ENCODE data around the gene IRX4. TPM values are rescaled to one million over a fixed set of nuclear protein-coding genes. Genes with fewer than 3 reads are reported as not detected.

The IRX4 gene
- total and polyA plus RNA-seq, 2 experiments from 2014 or later, result 0.82 to 1.7 TPM

- H3K36me3 ChIP-seq (ENCODE audit: insufficient read depth), result no peaks in the 10 kb centered on the region
- no peak for DNase-seq (ENCODE audit: low spot score)
- no peak for ATAC-seq
- TF ChIP-seq EZH2phosphoT487 (IDR thresholded peaks at IDR 0.05; ENCODE audit: unreplicated experiment) (no peak), EZH2 (IDR thresholded peaks at IDR 0.05; ENCODE audit: low read depth, unreplicated experiment) (no peak), STAT1 (IDR thresholded peaks at IDR 0.05; ENCODE audit: unreplicated experiment) (no peak), POLR2AphosphoS5 (IDR thresholded peaks at IDR 0.05; ENCODE audit: low read depth) (no peak)
- no peak overlapping the region for H3K4me2 ChIP-seq
- Mint-ChIP-seq H3K4me1 (peaks cover 3% of the 10 kb centered on the region; the same call in 1 of the 3 replicates), H3K27ac (no peak overlapping the region; the same call in 1 of the 2 replicates), H3K4me3 (no peak overlapping the region), H3K9me3 (no peaks in the 10 kb centered on the region; the same call in none of the 3 replicates), H3K27me3 (ENCODE audit: insufficient read depth, low read depth, poor library complexity) (peaks cover 7% of the 10 kb centered on the region), H3K36me3 (ENCODE audit: low read depth) (no peaks in the 10 kb centered on the region)
- no peaks in the 10 kb centered on the region for H3F3A ChIP-seq (replicated peaks; ENCODE audit: low read depth)
- H3K4me1 ChIP-seq (ENCODE audit: insufficient read depth), result no peaks in the 10 kb centered on the region
- no peaks in the 10 kb centered on the region for H3K9me2 ChIP-seq (ENCODE audit: insufficient read depth)
- H2AFZ ChIP-seq, result no peak overlapping the region
- no peak overlapping the region for H3K4me3 ChIP-seq
- H3K27ac ChIP-seq (ENCODE audit: low read depth), result no peak overlapping the region
- no peaks in the 10 kb centered on the region for H3K79me2 ChIP-seq (replicated peaks; ENCODE audit: insufficient read depth)
- no peaks in the 10 kb centered on the region for H4K20me1 ChIP-seq (replicated peaks; ENCODE audit: insufficient read depth)
- H3K27me3 ChIP-seq (ENCODE audit: insufficient read depth), result no peaks in the 10 kb centered on the region
Measured at GRCh38 chr5:1919209-1919566, 36.5 kb upstream of the IRX4 start.

DNA sequence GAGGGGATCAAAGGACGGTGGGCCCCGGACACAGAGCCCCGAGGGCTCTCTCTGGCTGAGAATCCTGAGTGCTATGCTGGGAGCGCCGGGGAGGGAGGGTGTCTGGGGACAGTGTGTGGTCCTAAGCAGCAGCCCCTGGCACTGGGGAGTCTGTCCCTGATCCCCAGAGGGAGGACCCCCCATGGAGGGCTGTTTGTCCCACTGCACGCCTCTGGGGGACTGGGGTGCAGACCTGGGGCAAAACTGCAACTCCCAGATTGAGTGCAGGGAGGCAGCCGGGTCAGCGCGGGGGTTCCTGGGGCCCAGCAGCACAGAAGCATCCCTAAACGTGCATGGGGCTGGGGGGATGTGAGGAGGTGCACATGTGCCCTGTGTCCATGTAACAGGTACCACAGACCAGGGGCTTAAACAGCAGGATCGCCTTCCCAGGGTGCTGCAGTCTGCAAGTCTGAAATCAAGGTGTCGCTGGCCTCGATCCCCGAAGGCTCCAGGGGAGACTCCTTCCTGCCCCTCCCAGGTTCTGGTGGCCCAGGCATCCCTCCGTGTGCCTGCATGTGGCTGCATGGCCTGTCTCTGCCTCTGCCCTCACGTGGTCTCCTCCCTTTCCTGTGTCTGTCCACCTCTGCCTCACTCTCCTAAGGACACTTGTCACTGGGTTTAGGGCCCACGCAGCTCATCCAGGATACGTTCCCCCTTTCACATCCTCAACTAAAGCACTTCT lies 35.9 kb upstream of the IRX4 start:
- H3K36me3 ChIP-seq (ENCODE audit: insufficient read depth), result no peaks in the 10 kb centered on the region
- Mint-ChIP-seq H3K36me3 (ENCODE audit: low read depth) (no peaks in the 10 kb centered on the region), H3K4me1 (peaks cover 3% of the 10 kb centered on the region; the same call in 1 of the 3 replicates), H3K4me3 (no peak overlapping the region), H3K27ac (no peak overlapping the region; the same call in 1 of the 2 replicates), H3K27me3 (ENCODE audit: insufficient read depth, low read depth, poor library complexity) (peaks cover 7% of the 10 kb centered on the region), H3K9me3 (no peaks in the 10 kb centered on the region; the same call in none of the 3 replicates)
- no peak overlapping the region for H2AFZ ChIP-seq
- no peaks in the 10 kb centered on the region for H4K20me1 ChIP-seq (replicated peaks; ENCODE audit: insufficient read depth)
- ATAC-seq (no peak), DNase-seq (ENCODE audit: low spot score) (no peak)
- H3K27me3 ChIP-seq (ENCODE audit: insufficient read depth), result no peaks in the 10 kb centered on the region
- no peak overlapping the region for H3K4me3 ChIP-seq
- no peaks in the 10 kb centered on the region for H3K4me1 ChIP-seq (ENCODE audit: insufficient read depth)
- H3K27ac ChIP-seq (ENCODE audit: low read depth), result no peak overlapping the region
- no peaks in the 10 kb centered on the region for H3K79me2 ChIP-seq (replicated peaks; ENCODE audit: insufficient read depth)
- no peaks in the 10 kb centered on the region for H3K9me2 ChIP-seq (ENCODE audit: insufficient read depth)
- H3K4me2 ChIP-seq, result no peak overlapping the region
- H3F3A ChIP-seq (replicated peaks; ENCODE audit: low read depth), result no peaks in the 10 kb centered on the region
- no peak for TF ChIP-seq ZNF114 (CRISPR knock-in tag; IDR thresholded peaks at IDR 0.05)
- TF ChIP-seq, protein P1, sequence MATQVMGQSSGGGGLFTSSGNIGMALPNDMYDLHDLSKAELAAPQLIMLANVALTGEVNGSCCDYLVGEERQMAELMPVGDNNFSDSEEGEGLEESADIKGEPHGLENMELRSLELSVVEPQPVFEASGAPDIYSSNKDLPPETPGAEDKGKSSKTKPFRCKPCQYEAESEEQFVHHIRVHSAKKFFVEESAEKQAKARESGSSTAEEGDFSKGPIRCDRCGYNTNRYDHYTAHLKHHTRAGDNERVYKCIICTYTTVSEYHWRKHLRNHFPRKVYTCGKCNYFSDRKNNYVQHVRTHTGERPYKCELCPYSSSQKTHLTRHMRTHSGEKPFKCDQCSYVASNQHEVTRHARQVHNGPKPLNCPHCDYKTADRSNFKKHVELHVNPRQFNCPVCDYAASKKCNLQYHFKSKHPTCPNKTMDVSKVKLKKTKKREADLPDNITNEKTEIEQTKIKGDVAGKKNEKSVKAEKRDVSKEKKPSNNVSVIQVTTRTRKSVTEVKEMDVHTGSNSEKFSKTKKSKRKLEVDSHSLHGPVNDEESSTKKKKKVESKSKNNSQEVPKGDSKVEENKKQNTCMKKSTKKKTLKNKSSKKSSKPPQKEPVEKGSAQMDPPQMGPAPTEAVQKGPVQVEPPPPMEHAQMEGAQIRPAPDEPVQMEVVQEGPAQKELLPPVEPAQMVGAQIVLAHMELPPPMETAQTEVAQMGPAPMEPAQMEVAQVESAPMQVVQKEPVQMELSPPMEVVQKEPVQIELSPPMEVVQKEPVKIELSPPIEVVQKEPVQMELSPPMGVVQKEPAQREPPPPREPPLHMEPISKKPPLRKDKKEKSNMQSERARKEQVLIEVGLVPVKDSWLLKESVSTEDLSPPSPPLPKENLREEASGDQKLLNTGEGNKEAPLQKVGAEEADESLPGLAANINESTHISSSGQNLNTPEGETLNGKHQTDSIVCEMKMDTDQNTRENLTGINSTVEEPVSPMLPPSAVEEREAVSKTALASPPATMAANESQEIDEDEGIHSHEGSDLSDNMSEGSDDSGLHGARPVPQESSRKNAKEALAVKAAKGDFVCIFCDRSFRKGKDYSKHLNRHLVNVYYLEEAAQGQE (IDR thresholded peaks at IDR 0.05; ENCODE audit: unreplicated experiment), result no peak
- TF ChIP-seq POLR2AphosphoS5 (IDR thresholded peaks at IDR 0.05; ENCODE audit: low read depth), result no peak
- TF ChIP-seq ZNF331 (CRISPR knock-in tag; IDR thresholded peaks at IDR 0.05; ENCODE audit: low read depth), result no peak
- no peak for TF ChIP-seq EZH2phosphoT487 (IDR thresholded peaks at IDR 0.05; ENCODE audit: unreplicated experiment)
- no peak for TF ChIP-seq NANOG (IDR thresholded peaks at IDR 0.05; ENCODE audit: borderline replicate concordance)
- no peak for TF ChIP-seq CTCF (conservative IDR thresholded peaks at IDR 0.05; ENCODE audit: low read depth in 2 of 2)
- TF ChIP-seq EZH2 (IDR thresholded peaks at IDR 0.05; ENCODE audit: low read depth, unreplicated experiment), result no peak
- TF ChIP-seq, protein P2, sequence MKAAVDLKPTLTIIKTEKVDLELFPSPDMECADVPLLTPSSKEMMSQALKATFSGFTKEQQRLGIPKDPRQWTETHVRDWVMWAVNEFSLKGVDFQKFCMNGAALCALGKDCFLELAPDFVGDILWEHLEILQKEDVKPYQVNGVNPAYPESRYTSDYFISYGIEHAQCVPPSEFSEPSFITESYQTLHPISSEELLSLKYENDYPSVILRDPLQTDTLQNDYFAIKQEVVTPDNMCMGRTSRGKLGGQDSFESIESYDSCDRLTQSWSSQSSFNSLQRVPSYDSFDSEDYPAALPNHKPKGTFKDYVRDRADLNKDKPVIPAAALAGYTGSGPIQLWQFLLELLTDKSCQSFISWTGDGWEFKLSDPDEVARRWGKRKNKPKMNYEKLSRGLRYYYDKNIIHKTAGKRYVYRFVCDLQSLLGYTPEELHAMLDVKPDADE (IDR thresholded peaks at IDR 0.05), result no peak
- TF ChIP-seq STAT1 (IDR thresholded peaks at IDR 0.05; ENCODE audit: unreplicated experiment), result no peak
- no peak for TF ChIP-seq CREB1 (CRISPR knock-in tag; IDR thresholded peaks at IDR 0.05; ENCODE audit: low read depth)

Data from GM23338 (cell line).